ENCODE results near the gene BTF3L4. TPM values are rescaled to one million over a fixed set of nuclear protein-coding genes. Genes with fewer than 3 reads are reported as not detected.

The BTF3L4 gene
- polyA plus RNA-seq, 1 experiment, result 86.6 TPM

DNA sequence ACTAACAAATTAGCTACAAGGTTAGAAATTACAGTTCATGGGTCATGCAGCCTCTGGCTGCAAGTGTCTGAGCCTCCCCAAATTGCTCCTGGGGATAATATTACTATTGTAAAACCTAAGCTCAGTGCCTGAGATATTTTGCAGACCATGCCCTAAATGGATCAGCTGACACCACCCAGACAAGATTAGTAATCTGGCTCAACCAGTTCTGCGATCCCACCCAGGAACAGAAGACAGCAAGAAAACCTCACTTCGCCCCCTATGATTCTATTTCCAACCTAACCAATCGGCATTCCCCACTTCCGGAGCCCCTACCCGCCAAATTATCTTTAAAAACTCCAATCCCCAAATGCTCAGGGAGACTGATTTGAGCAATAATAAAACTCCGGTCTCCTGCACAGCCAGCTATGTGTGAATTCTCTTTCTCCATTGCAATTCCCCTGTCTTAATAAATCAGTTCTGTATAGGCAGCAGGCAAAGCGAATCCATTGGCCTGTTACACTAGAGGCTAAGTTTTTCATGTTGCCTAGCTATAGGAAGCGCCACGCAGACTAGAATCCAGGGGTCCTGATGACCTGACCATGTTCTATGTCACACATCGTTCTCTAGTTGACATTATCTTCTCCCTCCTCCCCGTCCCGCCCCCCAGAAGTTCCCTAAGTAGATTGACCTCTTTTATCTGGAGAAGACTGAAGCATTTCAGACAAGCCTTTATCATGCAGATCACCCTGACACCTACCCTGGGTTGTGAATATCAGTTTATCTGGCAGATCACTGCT is 63.4 kb downstream of the BTF3L4 start:
- ChIA-PET CTCF (no interaction called here), POLR2A (no interaction called here)
- H3K27me3 ChIP-seq (ENCODE audit: control insufficient read depth, insufficient read depth, low read length), result peaks cover 5% of the 10 kb centered on the region
- DNase-seq (ENCODE audit: low read depth, low spot score), result no peak
- no peak overlapping the region for H3K27ac ChIP-seq (ENCODE audit: low read depth, low read length)
- H3K4me3 ChIP-seq (ENCODE audit: low read depth, low read length), result no peak overlapping the region
- no peaks in the 10 kb centered on the region for H3K9me3 ChIP-seq (ENCODE audit: control insufficient read depth, insufficient read depth, low read length)
- TF ChIP-seq, protein P1, sequence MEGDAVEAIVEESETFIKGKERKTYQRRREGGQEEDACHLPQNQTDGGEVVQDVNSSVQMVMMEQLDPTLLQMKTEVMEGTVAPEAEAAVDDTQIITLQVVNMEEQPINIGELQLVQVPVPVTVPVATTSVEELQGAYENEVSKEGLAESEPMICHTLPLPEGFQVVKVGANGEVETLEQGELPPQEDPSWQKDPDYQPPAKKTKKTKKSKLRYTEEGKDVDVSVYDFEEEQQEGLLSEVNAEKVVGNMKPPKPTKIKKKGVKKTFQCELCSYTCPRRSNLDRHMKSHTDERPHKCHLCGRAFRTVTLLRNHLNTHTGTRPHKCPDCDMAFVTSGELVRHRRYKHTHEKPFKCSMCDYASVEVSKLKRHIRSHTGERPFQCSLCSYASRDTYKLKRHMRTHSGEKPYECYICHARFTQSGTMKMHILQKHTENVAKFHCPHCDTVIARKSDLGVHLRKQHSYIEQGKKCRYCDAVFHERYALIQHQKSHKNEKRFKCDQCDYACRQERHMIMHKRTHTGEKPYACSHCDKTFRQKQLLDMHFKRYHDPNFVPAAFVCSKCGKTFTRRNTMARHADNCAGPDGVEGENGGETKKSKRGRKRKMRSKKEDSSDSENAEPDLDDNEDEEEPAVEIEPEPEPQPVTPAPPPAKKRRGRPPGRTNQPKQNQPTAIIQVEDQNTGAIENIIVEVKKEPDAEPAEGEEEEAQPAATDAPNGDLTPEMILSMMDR (IDR thresholded peaks at IDR 0.05; ENCODE audit: low read depth, low read length), result no peak

DNA sequence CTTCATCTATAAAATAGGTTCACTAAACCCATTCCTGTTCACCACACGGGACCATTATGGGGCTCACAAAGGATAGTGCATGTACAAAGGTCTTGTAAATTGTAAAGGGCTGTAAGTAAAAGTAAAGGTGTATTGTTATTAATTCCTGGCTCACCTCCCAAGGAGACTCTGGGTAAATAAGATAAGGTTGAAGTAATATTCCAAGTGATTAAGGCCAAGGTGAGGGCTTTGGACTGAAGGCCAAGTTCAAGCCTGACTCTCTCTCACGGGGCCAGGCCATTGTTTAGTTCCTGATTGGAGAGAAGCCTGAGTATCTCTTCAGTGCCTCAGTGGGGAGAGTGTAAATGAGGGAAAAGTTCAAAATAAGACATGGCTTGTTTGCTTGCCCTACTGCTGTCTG is 66.3 kb downstream of the BTF3L4 start:
- ChIA-PET CTCF (interaction anchor here (3.1 kb wide), 1 partner anchor 175 kb away, joined by 15 read pairs; no protein-coding TSS in a partner anchor), POLR2A (no interaction called here)
- TF ChIP-seq, protein P1 (IDR thresholded peaks at IDR 0.05; ENCODE audit: low read depth, low read length), result no peak
- Histone ChIP-seq H3K27ac (ENCODE audit: low read depth, low read length) (no peak overlapping the region), H3K4me3 (ENCODE audit: low read depth, low read length) (no peak overlapping the region), H3K9me3 (ENCODE audit: control insufficient read depth, insufficient read depth, low read length) (no peaks in the 10 kb centered on the region), H3K27me3 (ENCODE audit: control insufficient read depth, insufficient read depth, low read length) (peaks cover 5% of the 10 kb centered on the region)
- DNase-seq (ENCODE audit: low read depth, low spot score), result no peak

DNA sequence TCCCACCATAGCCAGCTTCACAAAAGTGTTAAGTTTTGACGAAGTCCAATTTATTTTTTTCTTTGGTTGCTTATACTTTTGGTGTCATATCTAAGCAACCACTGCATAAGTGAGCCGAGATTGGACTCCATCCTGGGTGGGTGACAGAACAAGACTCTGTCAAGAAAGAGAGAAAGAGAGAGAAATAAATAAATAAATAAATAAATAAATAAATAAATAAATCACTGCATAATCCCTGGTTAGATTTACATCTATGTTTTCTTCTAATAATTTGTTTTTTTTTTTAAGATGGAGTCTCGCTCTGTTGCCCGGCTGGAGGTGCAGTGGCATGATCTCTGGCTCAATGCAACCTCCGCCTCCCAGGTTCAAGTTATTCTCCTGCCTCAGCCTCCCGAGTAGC is 67.5 kb downstream of the BTF3L4 start:
- no peak for DNase-seq (ENCODE audit: low read depth, low spot score)
- peaks cover 5% of the 10 kb centered on the region for H3K27me3 ChIP-seq (ENCODE audit: control insufficient read depth, insufficient read depth, low read length)
- H3K27ac ChIP-seq (ENCODE audit: low read depth, low read length), result no peak overlapping the region
- TF ChIP-seq, protein P1 (IDR thresholded peaks at IDR 0.05; ENCODE audit: low read depth, low read length), result no peak
- CTCF ChIA-PET, result interaction anchor here (1.4 to 3.1 kb wide), 3 partner anchors 12 to 225 kb away, joined by 3 to 15 read pairs (median 4); no protein-coding TSS in a partner anchor
- POLR2A ChIA-PET, result no interaction called here
- H3K4me3 ChIP-seq (ENCODE audit: low read depth, low read length), result no peak overlapping the region
- H3K9me3 ChIP-seq (ENCODE audit: control insufficient read depth, insufficient read depth, low read length), result no peaks in the 10 kb centered on the region

DNA sequence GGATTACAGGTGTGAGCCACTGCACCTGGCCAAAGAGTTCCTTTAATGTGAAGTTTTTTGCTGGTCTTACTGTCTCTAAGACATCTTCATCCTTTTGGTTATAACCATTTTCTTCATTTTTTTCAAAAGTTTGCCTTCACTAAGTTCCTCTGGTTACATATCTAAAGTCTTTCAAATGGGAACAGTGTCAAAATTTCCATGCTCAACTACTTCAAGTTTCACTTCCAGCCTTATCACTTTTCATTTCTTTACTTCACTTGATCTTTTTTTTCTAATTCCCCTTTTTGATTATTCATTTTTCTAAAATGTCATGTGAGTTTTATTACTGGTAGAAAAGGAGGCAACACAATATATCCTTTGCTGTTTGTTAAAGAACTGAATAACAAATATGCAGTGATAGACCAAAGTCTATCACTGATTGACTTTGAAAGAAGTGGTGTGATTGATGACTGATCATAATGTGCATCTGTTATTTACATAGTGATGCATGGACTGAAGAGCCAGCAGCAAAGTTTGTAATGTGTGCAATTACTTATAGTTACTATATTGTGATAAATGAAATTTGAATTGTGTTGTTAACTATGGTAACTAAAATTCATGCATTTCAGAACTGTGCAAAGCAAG is 69.8 kb downstream of the BTF3L4 start:
- H3K9me3 ChIP-seq (ENCODE audit: control insufficient read depth, insufficient read depth, low read length), result no peaks in the 10 kb centered on the region
- H3K4me3 ChIP-seq (ENCODE audit: low read depth, low read length), result no peak overlapping the region
- CTCF ChIA-PET, result interaction anchor here (1.1 to 3.6 kb wide), 6 partner anchors 14 to 561 kb away, joined by 3 to 70 read pairs (median 7); no protein-coding TSS in a partner anchor
- POLR2A ChIA-PET, result no interaction called here
- H3K27ac ChIP-seq (ENCODE audit: low read depth, low read length), result no peak overlapping the region
- peaks cover 5% of the 10 kb centered on the region for H3K27me3 ChIP-seq (ENCODE audit: control insufficient read depth, insufficient read depth, low read length)
- TF ChIP-seq, protein P1 (IDR thresholded peaks at IDR 0.05; ENCODE audit: low read depth, low read length), result no peak
- no peak for DNase-seq (ENCODE audit: low read depth, low spot score)

Data from AG04450 (cell line).